ENCODE measurements around the gene ANKRD55.
"Not testable (repeated sequence)": the region's sequence is repeated elsewhere in the genome, so short reads cannot be mapped to it uniquely, and the experiment has no call there.

ANKRD55 gene

GRCh38 chr5:56142614-56143372, 90.3 kb downstream of the ANKRD55 start:
- DNase-seq = no peak

- DNase-seq = no peak
These were observed 90.9 kb downstream of the ANKRD55 start for GRCh38 chr5:56142233-56142613.

GRCh38 chr5:56140073-56140472, 93.1 kb downstream of the ANKRD55 start:
- no peak for DNase-seq

- DNase-seq = no peak
These were observed 102.5 kb downstream of the ANKRD55 start for GRCh38 chr5:56130664-56131063.

- DNase-seq = no peak
These were observed 103.8 kb downstream of the ANKRD55 start for GRCh38 chr5:56129288-56129687.

- no peak for DNase-seq
These were observed 105.0 kb downstream of the ANKRD55 start for GRCh38 chr5:56128113-56128512.

- DNase-seq = no peak
These were observed 106.5 kb downstream of the ANKRD55 start for GRCh38 chr5:56126487-56127179.

GRCh38 chr5:56123531-56124243, 109.4 kb downstream of the ANKRD55 start:
- no peak for DNase-seq

GRCh38 chr5:56122360-56122985, 110.7 kb downstream of the ANKRD55 start:
- DNase-seq = not testable (repeated sequence)

- no peak for DNase-seq
These were observed 114.1 kb downstream of the ANKRD55 start for GRCh38 chr5:56119050-56119449.

GRCh38 chr5:56116599-56117141, 116.5 kb downstream of the ANKRD55 start:
- DNase-seq = no peak

GRCh38 chr5:56115589-56115988, 117.5 kb downstream of the ANKRD55 start:
- no peak for DNase-seq

GRCh38 chr5:56112526-56113121, 120.5 kb downstream of the ANKRD55 start:
- DNase-seq = no peak

- no peak for DNase-seq
These were observed 121.7 kb downstream of the ANKRD55 start for GRCh38 chr5:56111404-56111781.

GRCh38 chr5:56110646-56111403, 122.3 kb downstream of the ANKRD55 start:
- no peak for DNase-seq

- no peak for DNase-seq
These were observed 124.9 kb downstream of the ANKRD55 start for GRCh38 chr5:56108246-56108645.

- DNase-seq = no peak
These were observed 126.3 kb downstream of the ANKRD55 start for GRCh38 chr5:56106837-56107236.

- no peak for DNase-seq
These were observed 127.4 kb downstream of the ANKRD55 start for GRCh38 chr5:56105511-56106291.

GRCh38 chr5:56102889-56103288, 130.2 kb downstream of the ANKRD55 start:
- DNase-seq = no peak

- not testable (repeated sequence) for DNase-seq
These were observed 130.9 kb downstream of the ANKRD55 start for GRCh38 chr5:56102207-56102606.

- DNase-seq = no peak
These were observed 131.9 kb downstream of the ANKRD55 start for GRCh38 chr5:56101180-56101579.
